HCT116 (cell line): ENCODE data around the gene FAM118A. TPM values are rescaled to one million over a fixed set of nuclear protein-coding genes. Genes with fewer than 3 reads are reported as not detected.
A peak's percentile ranks its signal among the peaks of the same experiment; 100 is the strongest.
"Not testable (repeated sequence)": the region's sequence is repeated elsewhere in the genome, so short reads cannot be mapped to it uniquely, and the experiment has no call there.

Experiments used
- ATAC-seq: fragments of 200-7000 bp; cut with Tn5 transposase; 2 replicates; pipeline ENCODE4 v1.9.1; 2020; ENCODE audit warnings: mild to moderate bottlenecking, moderate library complexity
- BruUV-seq: library from RNA; stranded (reverse); fragments of 400-500 nt; replicated peaks from 2 replicates; lab custom pipeline; 2021; lab: Mats Ljungman, UMichigan
- CTCF ChIA-PET: fragments of 300-600 bp; sonication (Branson Sonifier 250); formaldehyde crosslinking; loops from one replicate; lab custom pipeline; 2021; ENCODE audit warnings: antibody characterized with exemption; lab: Charles Lee
- POLR2A ChIA-PET: fragments of 300-600, 350-600 bp; sonication (Branson Sonifier 250); formaldehyde crosslinking; loops from one replicate; lab custom pipeline; 2021; ENCODE audit warnings: antibody characterized with exemption; lab: Charles Lee
- RAD21 ChIA-PET, 2 experiments: fragments of 300-600 bp; sonication (Branson Sonifier 250); formaldehyde crosslinking; loops; one replicate each; lab custom pipeline; 2023; ENCODE audit warnings: low total read pairs in 2 of 2; ENCODE audit not compliant: uncharacterized antibody in 2 of 2, unreplicated experiment in 2 of 2, low non-redundant PET in 1 of 2; lab: Charles Lee
- DNase-seq: peaks from one replicate; pipeline ENCODE4 v3.0.0-alpha.2; 2010; ENCODE audit warnings: low read depth, low spot score
- H2AFZ ChIP-seq: fragments of 200-600 bp; shearing (Covaris generic), sonication (generic); 2 replicates; pipeline ENCODE4 v1.6.1; 2017; ENCODE audit warnings: low read depth, mixed run types, mixed read lengths, antibody characterized with exemption, low read length; ENCODE audit not compliant: poor library complexity, severe bottlenecking
- H3K27ac ChIP-seq: 2 replicates; pipeline ENCODE4 v1.5.1; 2012; ENCODE audit warnings: low read depth, low read length
- H3K27me3 ChIP-seq: fragments of 200-600 bp; sonication (generic); 2 replicates; pipeline ENCODE4 v1.6.1; 2016; ENCODE audit warnings: mixed run types, low read length, mixed read lengths; ENCODE audit not compliant: insufficient read depth
- H3K36me3 ChIP-seq, 2 experiments: fragments of 200-500 bp in 1 of 2; fragments of 200-600 bp in 1 of 2; sonication (Bioruptor generic) in 1 of 2; sonication (generic) in 1 of 2; 2 replicates each; pipeline versions ENCODE4 v1.5.1 to v1.6.1; 2014 to 2016; ENCODE audit warnings: low read length in 2 of 2, inconsistent platforms in 1 of 2, mixed read lengths in 1 of 2, mixed run types in 1 of 2; ENCODE audit not compliant: insufficient read depth in 2 of 2, control insufficient read depth in 1 of 2
- H3K4me1 ChIP-seq, 2 experiments: fragments of 200-600 bp in 1 of 2; sonication (generic) in 1 of 2; 2 replicates each; pipeline versions ENCODE4 v1.5.1 to v1.6.1; 2012 to 2017; ENCODE audit warnings: low read length in 2 of 2, inconsistent platforms in 1 of 2, mild to moderate bottlenecking in 1 of 2, mixed read lengths in 1 of 2, mixed run types in 1 of 2, moderate library complexity in 1 of 2; ENCODE audit not compliant: insufficient read depth in 2 of 2, control insufficient read depth in 1 of 2
- H3K4me2 ChIP-seq: fragments of 200-600 bp; sonication (generic); 2 replicates; pipeline ENCODE4 v1.6.1; 2017; ENCODE audit warnings: mixed run types, low read length, mixed read lengths
- H3K4me3 ChIP-seq, 2 experiments: fragments of 200-600 bp in 1 of 2; sonication (generic) in 1 of 2; replicated peaks in 1 of 2; 2 replicates each; pipeline ENCODE4 v1.5.1; 2011 to 2016; ENCODE audit warnings: low read length in 2 of 2, control low read depth in 1 of 2, low read depth in 1 of 2, mild to moderate bottlenecking in 1 of 2, mixed read lengths in 1 of 2, mixed run types in 1 of 2
- H3K79me2 ChIP-seq: fragments of 200-600 bp; sonication (generic); 2 replicates; pipeline ENCODE4 v1.6.1; 2017; ENCODE audit warnings: mild to moderate bottlenecking, mixed run types, low read length, moderate library complexity, mixed read lengths; ENCODE audit not compliant: insufficient read depth
- H3K9ac ChIP-seq: fragments of 200-600 bp; sonication (generic); 2 replicates; pipeline ENCODE4 v1.6.1; 2016; ENCODE audit warnings: low read length, mixed read lengths
- H3K9me2 ChIP-seq: fragments of 200-600 bp; sonication (generic), shearing (Covaris generic); 2 replicates; pipeline ENCODE4 v1.6.1; 2017; ENCODE audit warnings: mixed run types, mild to moderate bottlenecking, moderate library complexity; ENCODE audit not compliant: insufficient read depth
- H3K9me3 ChIP-seq, 2 experiments: fragments of 200-500 bp in 1 of 2; fragments of 200-600 bp in 1 of 2; sonication (Bioruptor generic) in 1 of 2; sonication (generic) in 1 of 2; 2 replicates each; pipeline ENCODE4 v1.6.1; 2014 to 2017; ENCODE audit warnings: low read length in 2 of 2, mixed read lengths in 2 of 2, inconsistent platforms in 1 of 2, low read depth in 1 of 2, mild to moderate bottlenecking in 1 of 2, mixed run types in 1 of 2, moderate library complexity in 1 of 2; ENCODE audit not compliant: control insufficient read depth in 1 of 2, insufficient read depth in 1 of 2
- H4K20me1 ChIP-seq: fragments of 200-600 bp; sonication (generic), shearing (Covaris generic); 2 replicates; pipeline ENCODE4 v1.6.1; 2017; ENCODE audit warnings: mixed run types, mild to moderate bottlenecking, moderate library complexity; ENCODE audit not compliant: insufficient read depth
- CBX3 ChIP-seq: IDR thresholded peaks from 2 replicates; pipeline ENCODE4 v1.6.1; 2012; ENCODE audit warnings: low read depth
- CEBPB ChIP-seq: IDR thresholded peaks from 2 replicates; pipeline ENCODE4 v1.6.1; 2012; ENCODE audit warnings: low read depth
- EGR1 ChIP-seq: IDR thresholded peaks from 2 replicates; pipeline ENCODE4 v1.6.1; 2012; ENCODE audit warnings: low read depth
- ELF1 ChIP-seq: IDR thresholded peaks from 2 replicates; pipeline ENCODE4 v1.6.1; 2012; ENCODE audit warnings: low read depth, borderline replicate concordance
- EZH2 ChIP-seq: fragments of 200-600 bp; sonication (generic); IDR thresholded peaks from 2 replicates; pipeline ENCODE4 v1.6.1; 2017; ENCODE audit warnings: antibody characterized with exemption, mixed run types
- EZH2phosphoT487 ChIP-seq: fragments of 200-600 bp; IDR thresholded peaks from 2 replicates; pipeline ENCODE4 v1.6.1; 2018; ENCODE audit warnings: antibody characterized with exemption, borderline replicate concordance
- JUND ChIP-seq: IDR thresholded peaks from 2 replicates; pipeline ENCODE4 v1.6.1; 2012
- POLR2A ChIP-seq: IDR thresholded peaks from 2 replicates; pipeline ENCODE4 v1.7.0; 2011; ENCODE audit warnings: borderline replicate concordance; ENCODE audit not compliant: insufficient read depth, insufficient read length; ENCODE audit errors: extremely low read depth
- POLR2AphosphoS5 ChIP-seq: IDR thresholded peaks from 2 replicates; pipeline ENCODE4 v1.6.1; 2011; ENCODE audit warnings: mild to moderate bottlenecking, low read depth, low read length, moderate library complexity
- SIN3A ChIP-seq: IDR thresholded peaks from 2 replicates; pipeline ENCODE4 v1.6.1; 2012; ENCODE audit warnings: low read depth
- SP1 ChIP-seq: IDR thresholded peaks from 2 replicates; pipeline ENCODE4 v1.6.1; 2012; ENCODE audit warnings: low read depth
- SRF ChIP-seq: IDR thresholded peaks from 2 replicates; pipeline ENCODE4 v1.6.1; 2012; ENCODE audit warnings: low read depth
- TCF7L2 ChIP-seq: IDR thresholded peaks from 2 replicates; pipeline ENCODE4 v1.7.0; 2011; ENCODE audit warnings: borderline replicate concordance, inconsistent platforms; ENCODE audit not compliant: insufficient read depth, insufficient read length; ENCODE audit errors: extremely low read depth
- ZBTB33 ChIP-seq: IDR thresholded peaks from 2 replicates; pipeline ENCODE4 v1.6.1; 2011; ENCODE audit warnings: mild to moderate bottlenecking, low read length, moderate library complexity; ENCODE audit not compliant: insufficient replicate concordance; ENCODE audit errors: extremely low read depth
- ZFX ChIP-seq: fragments of 450-650 bp; IDR thresholded peaks from 2 replicates; pipeline ENCODE4 v1.6.1; 2017
- intact Hi-C: fragments of 100-400 bp; cut with micrococcal nuclease; formaldehyde crosslinking; loops from 2 replicates; pipeline ENCODE4 v1.10.0; 2022
- total RNA-seq: library from RNA; stranded (reverse); gene quantifications from one replicate; pipeline ENCODE4 v1.2.1, GENCODE V29; 2021; ENCODE audit not compliant: unreplicated experiment
- TF ChIP-seq, protein P1 (sequence below): IDR thresholded peaks from 2 replicates; pipeline ENCODE4 v1.6.1; 2012
- TF ChIP-seq, protein P2 (sequence below), 3 experiments: fragments of 200-600 bp in 1 of 3; sonication (generic) in 1 of 3; IDR thresholded peaks in 2 of 3; conservative IDR thresholded peaks in 1 of 3; 2 replicates each; pipeline ENCODE4 v1.5.1; 2012 to 2017; ENCODE audit warnings: low read depth in 2 of 3, low read length in 2 of 3, antibody characterized with exemption in 1 of 3, borderline replicate concordance in 1 of 3, control low read depth in 1 of 3, mild to moderate bottlenecking in 1 of 3, mixed read lengths in 1 of 3, mixed run types in 1 of 3, moderate library complexity in 1 of 3; ENCODE audit not compliant: insufficient read depth in 1 of 3

FAM118A gene
- total RNA-seq, 1 experiment from 2014 or later, result 43.2 TPM

- H2AFZ ChIP-seq, result no peak overlapping the region
- BruUV-seq, result no TSS peak
- no peaks in the 10 kb centered on the region for H3K79me2 ChIP-seq
- ATAC-seq, result no peak
- H3K9ac ChIP-seq, result no peak overlapping the region
- H3K9me2 ChIP-seq, result no peaks in the 10 kb centered on the region
- POLR2A ChIA-PET, result no interaction called here
- H3K36me3 ChIP-seq, result no peaks in the 10 kb centered on the region
- H3K4me3 ChIP-seq, result no peak overlapping the region
- H3K27me3 ChIP-seq, result no peaks in the 10 kb centered on the region
- H4K20me1 ChIP-seq, result no peaks in the 10 kb centered on the region
- CTCF ChIA-PET, result no interaction called here
- intact Hi-C loops, result no loop called here
- H3K27ac ChIP-seq, result no peak overlapping the region
- H3K9me3 ChIP-seq, result no peaks in the 10 kb centered on the region
- TF ChIP-seq TCF7L2, result no peak
- no peak for TF ChIP-seq EGR1
- TF ChIP-seq CBX3, result no peak
- no peak for TF ChIP-seq SP1
- no peak for TF ChIP-seq JUND
- TF ChIP-seq, protein P1, sequence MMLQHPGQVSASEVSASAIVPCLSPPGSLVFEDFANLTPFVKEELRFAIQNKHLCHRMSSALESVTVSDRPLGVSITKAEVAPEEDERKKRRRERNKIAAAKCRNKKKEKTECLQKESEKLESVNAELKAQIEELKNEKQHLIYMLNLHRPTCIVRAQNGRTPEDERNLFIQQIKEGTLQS, result no peak
- TF ChIP-seq EZH2, result no peak
- no peak for TF ChIP-seq ELF1
- TF ChIP-seq POLR2AphosphoS5, result no peak
- no peak for TF ChIP-seq POLR2A
- no peak for TF ChIP-seq SIN3A
- TF ChIP-seq ZBTB33, result no peak
- no peak for TF ChIP-seq CEBPB
- TF ChIP-seq, protein P2, sequence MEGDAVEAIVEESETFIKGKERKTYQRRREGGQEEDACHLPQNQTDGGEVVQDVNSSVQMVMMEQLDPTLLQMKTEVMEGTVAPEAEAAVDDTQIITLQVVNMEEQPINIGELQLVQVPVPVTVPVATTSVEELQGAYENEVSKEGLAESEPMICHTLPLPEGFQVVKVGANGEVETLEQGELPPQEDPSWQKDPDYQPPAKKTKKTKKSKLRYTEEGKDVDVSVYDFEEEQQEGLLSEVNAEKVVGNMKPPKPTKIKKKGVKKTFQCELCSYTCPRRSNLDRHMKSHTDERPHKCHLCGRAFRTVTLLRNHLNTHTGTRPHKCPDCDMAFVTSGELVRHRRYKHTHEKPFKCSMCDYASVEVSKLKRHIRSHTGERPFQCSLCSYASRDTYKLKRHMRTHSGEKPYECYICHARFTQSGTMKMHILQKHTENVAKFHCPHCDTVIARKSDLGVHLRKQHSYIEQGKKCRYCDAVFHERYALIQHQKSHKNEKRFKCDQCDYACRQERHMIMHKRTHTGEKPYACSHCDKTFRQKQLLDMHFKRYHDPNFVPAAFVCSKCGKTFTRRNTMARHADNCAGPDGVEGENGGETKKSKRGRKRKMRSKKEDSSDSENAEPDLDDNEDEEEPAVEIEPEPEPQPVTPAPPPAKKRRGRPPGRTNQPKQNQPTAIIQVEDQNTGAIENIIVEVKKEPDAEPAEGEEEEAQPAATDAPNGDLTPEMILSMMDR (IDR thresholded peaks at IDR 0.05 in 2 of 3, conservative IDR thresholded peaks at IDR 0.05 in 1 of 3; ENCODE audit: borderline replicate concordance in 1 of 3, insufficient read depth in 1 of 3, low read depth in 2 of 3, low read length in 2 of 3), result no peak
- no peak for TF ChIP-seq SRF
- TF ChIP-seq EZH2phosphoT487, result no peak
- TF ChIP-seq ZFX, result no peak
- H3K4me1 ChIP-seq, result peaks cover 5 to 12% of the 10 kb centered on the region in 2 experiments; a peak in 3 of 4 replicates
- RAD21 ChIA-PET, result no interaction called here
- no peak for DNase-seq
- no peak overlapping the region for H3K4me2 ChIP-seq
Measured at GRCh38 chr22:45351956-45352355, 42.2 kb downstream of the FAM118A start.

- H3K9me3 ChIP-seq, DNase-seq, RAD21 ChIA-PET, H3K4me3 ChIP-seq, BruUV-seq, CTCF ChIA-PET, intact Hi-C loops, POLR2A ChIA-PET, H2AFZ ChIP-seq, H3K27ac ChIP-seq, H3K9ac ChIP-seq, H3K27me3 ChIP-seq, H3K36me3 ChIP-seq, H3K79me2 ChIP-seq, H4K20me1 ChIP-seq, H3K9me2 ChIP-seq: not testable (repeated sequence)
- ATAC-seq, result peak; percentile 72
- Histone ChIP-seq H3K4me1 (peaks cover 5 to 12% of the 10 kb centered on the region in 2 experiments; a peak in 3 of 4 replicates), H3K4me2 (peak overlapping the region; percentile 4)
Measured at GRCh38 chr22:45352757-45353156, 43.0 kb downstream of the FAM118A start.
